ENCODE data around the gene TECTA.

TECTA gene

DNA sequence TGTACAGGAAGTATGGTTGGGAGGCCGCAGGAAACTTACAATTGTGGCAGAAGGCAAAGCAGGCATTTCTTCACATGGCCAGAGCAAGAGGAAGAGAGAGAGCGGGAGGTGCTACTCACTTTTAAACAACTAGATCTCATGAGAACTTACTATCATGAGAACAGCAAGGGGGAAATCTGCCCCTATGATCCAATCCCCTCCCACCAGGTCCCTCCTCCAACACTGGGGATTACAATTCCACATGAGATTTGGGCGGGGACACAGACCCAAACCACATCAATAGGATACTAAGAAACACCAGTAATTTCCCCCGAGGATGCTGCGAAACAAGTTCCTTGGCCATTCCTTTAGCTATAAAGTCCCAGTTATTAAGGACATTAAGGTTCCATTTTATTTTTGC is 97.4 kb downstream of the TECTA start:
- POLR2A ChIA-PET = no interaction called here
- CTCF ChIA-PET = interaction anchor here (1.4 kb wide), 1 partner anchor 12 kb away, joined by 3 read pairs; no protein-coding TSS in a partner anchor
- no peak for DNase-seq (ENCODE audit: extremely low spot score)
- TF ChIP-seq, protein P1, sequence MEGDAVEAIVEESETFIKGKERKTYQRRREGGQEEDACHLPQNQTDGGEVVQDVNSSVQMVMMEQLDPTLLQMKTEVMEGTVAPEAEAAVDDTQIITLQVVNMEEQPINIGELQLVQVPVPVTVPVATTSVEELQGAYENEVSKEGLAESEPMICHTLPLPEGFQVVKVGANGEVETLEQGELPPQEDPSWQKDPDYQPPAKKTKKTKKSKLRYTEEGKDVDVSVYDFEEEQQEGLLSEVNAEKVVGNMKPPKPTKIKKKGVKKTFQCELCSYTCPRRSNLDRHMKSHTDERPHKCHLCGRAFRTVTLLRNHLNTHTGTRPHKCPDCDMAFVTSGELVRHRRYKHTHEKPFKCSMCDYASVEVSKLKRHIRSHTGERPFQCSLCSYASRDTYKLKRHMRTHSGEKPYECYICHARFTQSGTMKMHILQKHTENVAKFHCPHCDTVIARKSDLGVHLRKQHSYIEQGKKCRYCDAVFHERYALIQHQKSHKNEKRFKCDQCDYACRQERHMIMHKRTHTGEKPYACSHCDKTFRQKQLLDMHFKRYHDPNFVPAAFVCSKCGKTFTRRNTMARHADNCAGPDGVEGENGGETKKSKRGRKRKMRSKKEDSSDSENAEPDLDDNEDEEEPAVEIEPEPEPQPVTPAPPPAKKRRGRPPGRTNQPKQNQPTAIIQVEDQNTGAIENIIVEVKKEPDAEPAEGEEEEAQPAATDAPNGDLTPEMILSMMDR (IDR thresholded peaks at IDR 0.05; ENCODE audit: control extremely low read depth, extremely low read depth, low read depth, missing control alignments) = no peak

DNA sequence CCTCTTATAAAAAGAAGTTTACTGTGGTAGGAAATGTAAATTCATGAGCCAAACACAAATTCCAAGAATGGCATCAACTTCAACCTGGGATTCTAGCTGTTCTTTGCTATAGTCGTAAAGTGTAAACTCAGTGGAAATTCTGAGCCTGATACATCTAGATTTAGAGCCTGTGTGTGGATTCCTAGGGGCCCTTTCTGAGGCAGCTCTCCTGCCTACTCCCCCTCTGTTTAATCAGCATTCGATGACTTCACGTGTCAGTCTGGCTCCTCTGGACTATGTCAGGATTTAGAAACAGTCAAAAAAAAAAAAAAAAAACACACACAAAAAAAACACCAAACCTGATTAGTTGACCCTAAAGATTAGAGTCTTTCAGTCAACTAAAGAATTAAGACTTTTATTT is 98.5 kb downstream of the TECTA start:
- no peak for DNase-seq (ENCODE audit: extremely low spot score)
- POLR2A ChIA-PET = no interaction called here
- CTCF ChIA-PET = interaction anchor here (1.4 kb wide), 1 partner anchor 13 kb away, joined by 3 read pairs; no protein-coding TSS in a partner anchor
- TF ChIP-seq, protein P1 (IDR thresholded peaks at IDR 0.05; ENCODE audit: control extremely low read depth, extremely low read depth, low read depth, missing control alignments) = no peak

DNA sequence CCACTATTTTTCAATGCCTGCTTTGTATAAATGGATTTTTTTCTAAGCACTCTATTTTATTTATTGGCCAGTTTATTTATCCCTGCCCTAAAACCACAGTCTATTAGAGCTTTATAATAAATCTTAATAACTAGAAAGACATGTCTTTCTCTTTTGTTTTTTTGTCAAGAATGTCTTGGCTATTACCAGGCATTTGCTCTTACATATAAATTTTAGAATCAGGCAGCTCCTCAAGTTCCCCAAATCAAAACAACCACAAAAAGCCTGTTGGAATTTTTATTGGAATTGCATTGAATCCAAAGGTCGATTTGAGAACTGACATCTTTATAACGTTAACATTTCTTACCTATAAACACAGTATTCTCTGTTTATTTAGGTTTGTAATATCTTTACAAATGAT is 105.8 kb downstream of the TECTA start:
- POLR2A ChIA-PET = no interaction called here
- CTCF ChIA-PET = interaction anchor here (3.2 kb wide), 1 partner anchor 12 kb away, joined by 19 read pairs; no protein-coding TSS in a partner anchor
- TF ChIP-seq, protein P1 (IDR thresholded peaks at IDR 0.05; ENCODE audit: control extremely low read depth, extremely low read depth, low read depth, missing control alignments) = no peak
- DNase-seq (ENCODE audit: extremely low spot score) = no peak

DNA sequence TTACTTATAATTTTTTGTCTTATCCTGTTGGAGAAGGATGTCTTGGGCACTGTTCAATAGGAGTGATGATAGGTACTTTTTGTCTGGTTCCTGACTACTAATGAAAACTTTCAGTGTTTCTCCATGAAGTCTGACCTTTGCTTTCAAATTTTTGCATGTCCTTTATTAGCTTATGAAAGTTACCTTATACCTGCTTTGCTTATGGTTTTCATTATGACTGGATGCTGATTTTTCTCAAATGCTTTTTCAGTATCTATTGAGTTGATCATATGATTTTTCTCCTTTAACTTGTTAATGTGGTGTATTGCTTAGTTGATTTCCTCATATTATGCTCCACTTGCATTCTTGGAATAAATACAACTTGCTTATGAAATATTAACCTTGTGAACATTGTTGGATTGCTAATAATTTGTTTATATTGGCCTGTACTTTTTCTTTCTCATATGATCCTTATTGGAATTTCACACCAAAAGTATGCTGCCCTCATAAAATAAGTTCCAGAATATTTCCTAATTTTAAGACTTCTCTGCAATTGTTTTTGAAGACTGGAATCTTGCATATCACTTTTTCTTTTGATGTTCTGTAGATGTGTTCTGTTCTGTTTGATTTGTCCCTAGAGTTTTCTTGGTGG is 106.6 kb downstream of the TECTA start:
- peak; percentile 38 for DNase-seq (ENCODE audit: extremely low spot score)
- TF ChIP-seq, protein P1 (IDR thresholded peaks at IDR 0.05; ENCODE audit: control extremely low read depth, extremely low read depth, low read depth, missing control alignments) = no peak
- CTCF ChIA-PET = interaction anchor here (3.2 kb wide), 1 partner anchor 13 kb away, joined by 19 read pairs; no protein-coding TSS in a partner anchor
- POLR2A ChIA-PET = no interaction called here

DNA sequence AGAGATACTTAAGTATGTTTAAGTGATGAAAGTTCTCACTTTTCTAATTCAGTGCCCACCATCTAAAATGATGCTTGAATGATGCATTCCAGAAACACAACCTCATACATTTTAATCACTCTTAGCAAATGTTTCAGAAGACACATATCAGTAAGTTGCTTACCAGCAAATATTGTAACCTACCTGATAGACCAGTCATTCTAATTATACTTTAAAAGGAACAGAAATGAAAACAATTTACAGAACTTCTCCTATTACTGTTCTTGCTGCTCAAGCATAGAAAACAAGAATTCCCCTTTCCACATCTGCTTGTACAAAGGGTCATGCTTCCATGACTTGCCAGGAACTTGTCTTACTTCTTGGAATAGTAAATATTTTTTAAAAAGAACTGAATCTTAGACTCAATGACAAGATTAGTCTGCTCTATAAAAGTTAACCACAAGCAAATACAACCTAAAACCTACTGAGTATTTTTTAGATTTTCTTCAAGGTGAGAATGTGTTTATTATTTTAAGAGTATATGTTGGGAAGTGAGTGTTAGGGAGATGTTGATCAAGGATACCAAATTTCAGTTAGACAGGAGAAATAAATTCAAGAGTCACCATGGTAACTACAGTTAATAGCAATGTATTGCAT is 109.5 kb downstream of the TECTA start:
- TF ChIP-seq, protein P1 (IDR thresholded peaks at IDR 0.05; ENCODE audit: control extremely low read depth, extremely low read depth, low read depth, missing control alignments) = no peak
- ChIA-PET CTCF (interaction anchor here (1.7 to 2.1 kb wide), 2 partner anchors 16 to 17 kb away, joined by 6 to 16 read pairs; no protein-coding TSS in a partner anchor), POLR2A (no interaction called here)
- no peak for DNase-seq (ENCODE audit: extremely low spot score)

DNA sequence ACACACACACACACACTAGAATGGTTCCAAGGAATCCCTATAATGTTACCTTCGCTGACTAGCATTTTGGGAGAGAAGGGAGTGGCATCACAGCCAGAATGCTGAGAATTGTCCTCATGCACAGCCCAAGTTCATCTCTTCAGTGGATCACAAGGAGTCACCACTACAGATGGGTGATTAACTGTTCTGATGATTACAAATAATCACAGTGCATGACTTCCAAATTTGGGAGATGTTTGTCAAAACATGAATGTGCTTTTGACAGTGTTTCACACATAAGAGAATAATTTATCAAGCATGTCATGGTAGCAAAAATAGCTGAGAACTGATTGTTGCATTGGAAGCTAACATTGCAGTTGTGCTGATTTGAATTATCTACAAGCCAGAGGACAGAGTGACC is 110.6 kb downstream of the TECTA start:
- TF ChIP-seq, protein P1 (IDR thresholded peaks at IDR 0.05; ENCODE audit: control extremely low read depth, extremely low read depth, low read depth, missing control alignments) = no peak
- ChIA-PET CTCF (interaction anchor here (0.9 to 2.1 kb wide), 2 partner anchors 13 to 18 kb away, joined by 3 to 16 read pairs; no protein-coding TSS in a partner anchor), POLR2A (no interaction called here)
- no peak for DNase-seq (ENCODE audit: extremely low spot score)

Measured in GM10248 (cell line).